ENCODE results near the gene CIAO2A.

Gene CIAO2A

GRCh38 chr15:64044300-64045100 lies 49.1 kb downstream of the CIAO2A start:
- no peaks in the 10 kb centered on the region for H3K36me3 ChIP-seq (replicated peaks)
- H3K4me3 ChIP-seq (ENCODE audit: low read depth, low read length): no peak overlapping the region
- in situ Hi-C loops (cut with HindIII; ENCODE audit: low pct_ligation_motif_present, low sequenced_read_pairs): no loop called here
- no peak overlapping the region for H3K27ac ChIP-seq
- DNase-seq: no peak
- H3K27me3 ChIP-seq (replicated peaks): no peaks in the 10 kb centered on the region
- no peak for TF ChIP-seq CTCF (IDR thresholded peaks at IDR 0.05; ENCODE audit: low read depth, low read length, missing control alignments)

GRCh38 chr15:64038878-64039610 lies 54.6 kb downstream of the CIAO2A start:
- H3K4me3 ChIP-seq (ENCODE audit: low read depth, low read length): no peak overlapping the region
- no peaks in the 10 kb centered on the region for H3K36me3 ChIP-seq (replicated peaks)
- no peak for DNase-seq
- in situ Hi-C loops (cut with HindIII; ENCODE audit: low pct_ligation_motif_present, low sequenced_read_pairs): no loop called here
- no peak overlapping the region for H3K27ac ChIP-seq
- TF ChIP-seq CTCF (IDR thresholded peaks at IDR 0.05; ENCODE audit: low read depth, low read length, missing control alignments): no peak
- H3K27me3 ChIP-seq (replicated peaks): no peaks in the 10 kb centered on the region

DNA sequence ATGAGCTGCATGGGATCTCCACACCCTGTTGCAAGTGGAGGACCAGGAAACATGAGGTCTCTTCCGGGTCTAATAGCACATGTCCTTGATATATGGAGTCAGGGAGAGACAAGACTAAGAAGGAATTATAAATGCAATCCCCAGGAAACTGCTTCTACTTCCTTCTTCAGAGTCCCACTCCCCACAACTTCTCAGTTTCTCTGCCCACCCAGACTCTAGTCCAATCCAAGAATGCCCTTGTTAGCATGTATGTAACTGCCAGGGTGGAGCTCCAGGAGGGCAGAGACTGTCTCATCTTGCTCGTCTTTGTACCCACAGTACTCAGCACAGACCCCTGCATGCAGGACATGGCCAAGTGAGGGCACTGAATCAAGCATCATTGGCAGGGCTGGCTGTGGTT lies 55.7 kb downstream of the CIAO2A start:
- H3K27ac ChIP-seq: no peak overlapping the region
- TF ChIP-seq CTCF (IDR thresholded peaks at IDR 0.05; ENCODE audit: low read depth, low read length, missing control alignments): no peak
- H3K4me3 ChIP-seq (ENCODE audit: low read depth, low read length): no peak overlapping the region
- in situ Hi-C loops (cut with HindIII; ENCODE audit: low pct_ligation_motif_present, low sequenced_read_pairs): no loop called here
- H3K36me3 ChIP-seq (replicated peaks): no peaks in the 10 kb centered on the region
- no peaks in the 10 kb centered on the region for H3K27me3 ChIP-seq (replicated peaks)
- no peak for DNase-seq

DNA sequence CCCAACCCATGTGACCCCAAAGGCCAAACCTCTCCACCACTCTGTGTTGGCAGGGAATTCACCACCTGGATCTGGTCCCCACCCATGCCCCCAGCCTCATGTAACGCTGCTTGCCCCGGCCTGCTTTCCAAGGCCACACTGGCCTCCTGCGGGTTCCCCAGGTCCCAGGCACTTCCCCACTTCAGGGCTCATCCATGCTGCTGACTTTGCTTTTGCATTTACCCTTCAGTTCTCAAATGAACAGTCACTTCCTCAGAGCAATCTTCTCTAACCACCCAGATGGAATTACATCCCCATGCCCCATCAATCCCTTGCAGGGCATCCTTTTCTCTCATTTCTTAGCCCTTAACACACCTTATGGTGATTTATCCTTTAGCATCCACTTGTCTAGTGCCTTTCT lies 56.5 kb downstream of the CIAO2A start:
- no peak for TF ChIP-seq CTCF (IDR thresholded peaks at IDR 0.05; ENCODE audit: low read depth, low read length, missing control alignments)
- in situ Hi-C loops (cut with HindIII; ENCODE audit: low pct_ligation_motif_present, low sequenced_read_pairs): no loop called here
- Histone ChIP-seq H3K36me3 (replicated peaks) (no peaks in the 10 kb centered on the region), H3K27me3 (replicated peaks) (no peaks in the 10 kb centered on the region), H3K4me3 (ENCODE audit: low read depth, low read length) (no peak overlapping the region), H3K27ac (no peak overlapping the region)
- no peak for DNase-seq

- H3K27ac ChIP-seq: no peak overlapping the region
- in situ Hi-C loops (cut with HindIII; ENCODE audit: low pct_ligation_motif_present, low sequenced_read_pairs): no loop called here
- no peak overlapping the region for H3K4me3 ChIP-seq (ENCODE audit: low read depth, low read length)
- DNase-seq: no peak
- H3K36me3 ChIP-seq (replicated peaks): no peaks in the 10 kb centered on the region
- no peak for TF ChIP-seq CTCF (IDR thresholded peaks at IDR 0.05; ENCODE audit: low read depth, low read length, missing control alignments)
- H3K27me3 ChIP-seq (replicated peaks): no peaks in the 10 kb centered on the region
Measured at GRCh38 chr15:64035525-64035924, 58.1 kb downstream of the CIAO2A start.
